ENCODE measurements around the gene TSPAN33.
A peak's percentile ranks its signal among the peaks of the same experiment; 100 is the strongest.

Gene TSPAN33

DNA sequence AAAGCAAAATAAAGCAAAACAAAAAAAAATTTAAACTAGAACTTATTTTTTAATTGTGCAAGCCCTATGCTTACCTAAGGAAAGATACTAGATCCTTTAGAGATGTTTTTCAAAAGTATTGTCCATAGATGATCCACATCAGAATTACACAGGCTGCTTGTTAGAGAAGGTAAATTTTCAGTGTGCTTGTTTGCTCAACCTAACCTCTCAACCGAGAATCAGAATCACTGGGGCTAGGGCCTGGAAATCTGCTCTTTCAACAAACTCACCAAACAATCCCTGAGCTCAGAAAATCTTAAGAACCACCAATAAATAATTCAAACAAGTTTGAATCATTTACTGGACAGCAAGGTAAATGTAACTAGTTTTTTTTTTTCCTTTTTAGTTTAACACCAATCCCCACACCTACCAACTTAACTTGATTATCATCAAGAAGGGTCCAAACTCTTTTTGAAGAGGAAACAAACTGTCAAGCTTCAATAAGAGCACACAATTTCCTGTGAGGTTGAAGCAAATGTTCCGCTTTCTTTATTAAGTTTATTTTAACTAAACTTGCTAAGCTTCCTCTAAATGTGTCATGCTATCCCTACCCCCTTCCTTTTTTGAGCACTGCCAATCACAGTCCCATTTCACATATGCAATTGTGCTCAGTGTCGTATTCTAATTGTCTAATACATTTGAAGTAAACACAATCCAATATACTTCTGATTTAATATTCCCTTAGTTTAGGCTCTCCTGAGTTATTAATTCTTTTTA, 7.4 kb upstream of the TSPAN33 start:
- DNase-seq: no peak

DNA sequence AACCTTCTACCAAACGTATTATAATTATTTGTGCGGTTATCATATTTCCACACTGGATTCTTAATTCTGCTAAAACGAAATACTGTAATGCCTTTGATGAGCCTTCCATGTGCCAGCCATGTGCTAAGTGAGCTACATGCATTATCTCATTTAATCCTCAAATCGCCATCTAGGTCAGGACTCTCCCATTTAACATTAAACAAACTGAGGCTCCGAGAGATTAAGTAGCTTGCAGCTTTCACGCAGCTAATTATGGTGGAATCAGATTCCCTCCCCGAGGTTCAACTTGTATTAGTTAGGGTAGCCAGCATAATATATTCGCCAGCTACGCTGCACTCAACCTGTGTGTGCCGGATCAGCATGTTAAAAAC, 798 bp upstream of the TSPAN33 start:
- DNase-seq: no peak

- no peak for DNase-seq
Observed at GRCh38 chr7:129144834-129145668, 544 bp downstream of the TSPAN33 start.

DNA sequence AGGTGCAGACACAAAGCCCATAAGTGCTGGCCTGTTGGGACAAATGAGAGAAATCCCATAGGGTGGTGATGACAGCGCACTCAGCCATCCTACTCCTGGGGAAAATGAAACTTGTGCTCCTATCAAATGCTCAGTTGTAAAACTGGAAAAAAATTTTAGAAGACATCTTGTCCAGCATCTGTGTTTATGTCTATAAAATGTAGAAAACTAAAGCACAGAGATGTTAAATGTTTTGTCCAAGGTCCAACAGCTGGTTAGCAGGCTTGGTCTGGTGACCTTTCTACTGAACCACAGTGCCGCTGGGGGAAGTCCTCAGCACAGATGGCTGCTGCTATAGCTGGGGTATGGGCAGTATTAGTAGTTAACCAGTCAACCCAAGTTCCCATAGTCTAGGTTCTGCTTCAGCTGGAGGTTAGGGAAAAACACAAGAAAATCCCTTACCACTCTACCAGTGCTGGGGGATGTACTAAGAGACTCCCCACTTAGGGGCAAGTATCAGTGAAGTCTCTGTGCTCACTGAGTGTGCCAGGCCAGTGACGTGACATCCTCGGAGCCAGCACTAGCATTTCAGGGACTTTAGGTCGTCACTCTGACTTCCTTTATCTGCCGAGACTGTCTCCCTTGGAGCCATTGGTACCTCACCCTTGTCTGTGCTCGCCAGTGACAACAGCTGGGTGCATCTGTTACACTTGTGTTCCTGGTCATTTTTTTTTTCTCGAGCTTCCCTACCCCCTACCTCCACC, 1.9 kb downstream of the TSPAN33 start:
- no peak for DNase-seq

DNA sequence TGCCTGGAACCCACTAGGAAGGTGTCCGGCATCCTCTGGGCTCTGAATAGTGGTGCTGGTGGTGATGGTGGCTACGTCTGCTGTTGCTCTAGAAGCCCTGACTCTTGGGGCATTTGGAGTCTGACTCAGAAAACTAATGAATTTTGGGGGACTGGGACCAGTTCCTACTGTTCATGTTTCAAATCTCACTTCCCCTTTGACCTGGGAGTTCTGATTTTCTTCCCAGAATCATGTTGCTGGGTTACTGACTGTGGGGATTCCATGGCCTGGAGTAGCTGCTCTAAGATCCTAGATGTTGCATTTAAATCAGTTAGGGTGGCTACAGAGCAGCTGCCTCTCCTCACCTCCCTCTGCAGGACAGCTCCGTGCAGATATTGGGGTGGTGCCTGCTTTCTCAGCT, 3.2 kb downstream of the TSPAN33 start:
- DNase-seq: no peak

GRCh38 chr7:129149511-129149910, 5.0 kb downstream of the TSPAN33 start:
- no peak for DNase-seq

DNA sequence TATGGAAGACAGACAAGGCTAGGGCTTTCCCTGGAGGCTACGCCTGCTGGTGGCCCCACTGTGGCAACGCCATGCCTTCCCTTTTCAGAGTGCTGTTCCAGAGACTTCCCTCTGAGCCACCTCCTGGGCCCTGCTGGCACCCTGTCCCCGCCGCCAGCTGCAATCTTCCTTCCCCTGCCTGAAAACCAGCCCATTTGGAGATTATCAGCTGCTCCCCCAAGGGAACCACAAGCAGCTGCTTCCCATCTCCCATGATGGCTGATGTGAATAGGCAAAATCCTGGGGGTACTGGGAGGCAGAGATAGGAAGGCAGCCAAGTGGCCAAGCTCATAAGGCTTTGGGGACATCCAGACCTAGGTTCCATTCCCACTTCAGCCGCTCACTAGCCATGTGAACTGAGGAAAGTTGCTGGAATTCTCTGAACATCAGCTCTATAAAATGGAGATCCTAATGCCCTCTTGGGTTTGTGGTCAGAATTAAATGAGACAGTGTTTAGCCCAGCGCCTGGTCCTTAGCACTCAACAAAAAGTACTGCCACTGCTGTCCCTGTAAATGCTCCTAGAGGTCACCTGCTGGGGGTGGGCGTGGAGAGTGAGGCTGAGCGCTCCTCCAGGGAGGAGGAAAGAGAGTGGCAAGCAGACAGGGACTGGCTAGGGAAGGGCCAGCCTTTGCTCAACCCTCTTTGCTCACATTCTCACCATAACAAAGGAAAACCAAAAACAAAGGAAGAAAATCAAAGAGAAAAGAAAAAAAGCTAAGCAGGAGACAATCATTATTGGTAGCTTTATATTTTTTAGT, 5.9 kb downstream of the TSPAN33 start:
- no peak for DNase-seq

DNA sequence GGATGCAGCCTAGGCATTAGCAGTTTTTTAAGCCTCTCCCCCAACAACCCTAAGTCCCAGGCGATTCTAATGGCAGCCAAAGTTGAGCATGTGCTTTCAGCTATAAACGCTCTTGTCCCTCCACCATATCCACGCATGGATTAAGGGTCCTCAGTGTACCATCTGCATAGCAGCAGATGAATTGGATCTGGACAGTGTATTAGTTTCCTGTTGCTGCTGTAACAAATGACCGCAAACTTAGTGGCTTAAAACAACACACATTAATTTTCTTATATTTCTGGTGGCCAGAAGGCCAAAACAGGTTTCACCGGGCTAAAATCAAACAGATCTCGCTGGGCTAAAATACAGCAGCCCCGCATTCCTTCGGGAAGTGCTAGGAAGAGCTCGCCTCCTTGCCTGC, 13.1 kb downstream of the TSPAN33 start:
- no peak for DNase-seq

DNA sequence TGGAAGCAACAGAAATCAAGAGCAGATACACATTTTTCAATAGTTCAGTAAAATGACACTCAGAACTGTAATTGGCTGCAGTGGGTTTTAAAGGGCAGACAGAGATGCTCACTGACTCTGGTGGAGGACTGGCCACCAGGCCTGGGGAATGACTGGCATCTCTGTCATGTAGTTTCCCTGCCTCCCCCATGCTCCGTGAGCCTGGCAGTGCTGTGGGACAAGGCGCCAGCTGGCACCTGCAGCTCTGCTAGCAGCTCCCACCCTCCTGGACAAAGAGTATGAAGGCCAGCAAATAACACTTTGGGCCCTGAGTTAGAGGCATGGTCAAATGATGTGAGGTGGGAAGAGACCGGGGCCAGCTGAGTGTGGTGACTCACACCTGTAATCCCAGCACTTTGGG, 15.0 kb downstream of the TSPAN33 start:
- no peak for DNase-seq

DNA sequence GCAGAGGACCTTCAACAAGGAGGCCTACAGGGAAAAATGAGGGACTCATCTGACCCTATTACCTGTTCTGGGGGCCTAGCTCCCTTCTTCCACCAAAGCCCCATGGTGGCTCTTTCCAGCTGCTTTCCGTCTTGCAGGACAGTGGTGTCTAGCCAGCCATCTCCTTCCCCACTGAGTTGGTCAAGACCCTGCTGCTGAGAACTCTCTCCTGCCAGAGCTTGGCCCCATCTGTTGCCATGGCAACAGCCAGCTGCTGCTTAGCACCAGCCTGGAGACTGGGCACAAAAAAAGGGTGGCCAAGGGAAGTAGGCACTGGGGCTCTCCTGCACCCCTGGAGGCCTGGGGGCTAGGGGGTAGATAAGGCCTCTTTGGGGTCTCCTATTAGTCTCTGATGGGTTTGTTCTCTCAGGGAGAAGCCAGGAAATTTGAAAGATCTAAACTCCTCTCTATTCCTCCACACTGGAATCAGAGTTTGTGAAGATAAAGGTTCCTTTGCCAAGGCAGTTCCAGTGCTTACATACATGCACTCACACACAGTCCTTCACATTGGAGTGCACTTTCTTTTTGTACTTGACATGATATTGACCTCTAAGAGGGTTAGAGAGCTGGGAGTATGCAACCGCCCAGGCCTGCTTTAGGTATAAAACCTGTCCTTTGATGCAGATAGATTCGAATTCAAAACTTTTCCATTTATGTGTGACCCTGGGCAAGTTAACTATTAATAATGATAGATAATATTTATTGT, 15.8 kb downstream of the TSPAN33 start:
- no peak for DNase-seq

DNA sequence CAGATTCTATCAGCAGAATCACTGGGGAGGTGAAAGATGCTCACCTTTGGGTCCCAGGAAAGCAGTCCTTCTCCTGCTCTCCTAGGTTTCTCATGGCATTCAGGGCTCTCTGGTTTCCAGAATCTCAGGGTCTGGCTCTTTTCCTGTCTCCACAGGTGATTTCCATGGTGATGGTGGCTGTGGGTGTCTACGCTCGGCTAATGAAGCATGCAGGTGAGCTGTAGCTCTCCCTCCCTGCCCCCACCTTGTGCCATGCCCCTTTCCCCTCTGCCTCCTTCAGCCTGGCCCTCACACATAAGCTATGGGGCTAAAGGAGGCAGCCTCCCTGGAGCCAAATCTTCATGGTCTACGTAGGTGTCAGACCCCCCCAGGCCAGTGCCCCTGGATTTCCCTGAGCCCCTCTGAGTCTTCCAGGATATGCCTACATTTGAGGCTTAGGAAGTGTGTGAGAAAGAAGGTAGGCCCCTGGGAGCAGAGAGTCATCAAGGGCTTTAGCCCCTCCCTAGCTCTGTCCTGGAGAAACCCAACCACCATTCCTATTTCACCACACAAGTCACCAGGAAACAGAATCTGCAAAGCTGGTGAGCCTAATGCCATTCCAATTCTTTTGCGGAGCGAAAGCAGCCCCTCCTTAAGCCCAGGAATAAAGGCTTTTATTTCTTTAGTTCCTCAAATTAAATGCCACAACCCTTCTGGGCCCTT, 17.2 kb downstream of the TSPAN33 start:
- no peak for DNase-seq

GRCh38 chr7:129162732-129163131, 18.2 kb downstream of the TSPAN33 start:
- no peak for DNase-seq

- peak; percentile 66 for DNase-seq
Observed at GRCh38 chr7:129163875-129164544, 19.5 kb downstream of the TSPAN33 start.

GRCh38 chr7:129166745-129167144, 22.2 kb downstream of the TSPAN33 start:
- no peak for DNase-seq

DNA sequence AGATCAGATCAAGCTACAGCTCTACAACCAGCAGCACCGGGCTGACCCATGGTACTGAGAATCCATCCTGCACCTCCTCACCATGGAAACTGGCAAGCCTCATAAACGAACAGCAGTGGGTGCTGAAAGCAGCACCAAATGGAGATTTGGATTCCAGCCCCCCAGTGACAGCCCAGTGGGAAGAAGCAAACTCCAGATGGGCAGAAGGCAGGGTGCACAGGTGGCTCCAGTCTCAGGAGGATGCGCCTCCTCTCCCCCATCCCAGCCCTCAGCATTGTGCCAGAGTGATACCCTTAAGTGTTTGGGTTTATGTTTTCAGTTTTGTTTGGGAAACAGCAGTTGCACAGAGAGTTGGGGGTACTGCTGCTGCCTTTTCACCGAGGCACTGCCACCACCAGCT, 23.3 kb downstream of the TSPAN33 start:
- no peak for DNase-seq

- no peak for DNase-seq
Observed at GRCh38 chr7:129168231-129169021, 23.9 kb downstream of the TSPAN33 start.

DNA sequence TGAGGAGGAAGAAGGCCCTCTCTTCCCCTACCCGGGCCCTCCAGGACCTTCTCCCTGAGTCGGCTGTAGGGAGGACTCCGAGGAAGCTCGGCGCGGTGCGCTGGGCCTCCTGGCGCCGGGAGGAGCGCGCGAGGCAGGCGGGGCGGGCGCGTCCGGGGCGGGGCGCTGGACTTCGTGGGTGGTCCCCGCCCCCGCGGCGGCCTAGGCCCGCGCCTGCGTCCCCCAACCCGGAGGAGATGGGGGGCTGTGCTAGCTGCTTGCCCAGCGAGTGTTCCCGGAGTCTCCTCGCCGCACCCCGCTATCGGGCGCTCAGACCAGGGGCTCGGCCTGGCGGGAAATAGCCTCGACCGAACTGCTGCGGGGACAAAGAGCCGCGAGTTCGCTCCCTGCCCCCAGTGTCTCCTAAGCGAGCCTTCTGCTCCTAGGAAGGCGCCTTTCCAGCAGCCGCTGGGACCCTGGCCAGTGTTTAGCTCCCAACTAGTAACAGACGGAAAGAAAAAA, 24.7 kb downstream of the TSPAN33 start:
- no peak for DNase-seq

DNA sequence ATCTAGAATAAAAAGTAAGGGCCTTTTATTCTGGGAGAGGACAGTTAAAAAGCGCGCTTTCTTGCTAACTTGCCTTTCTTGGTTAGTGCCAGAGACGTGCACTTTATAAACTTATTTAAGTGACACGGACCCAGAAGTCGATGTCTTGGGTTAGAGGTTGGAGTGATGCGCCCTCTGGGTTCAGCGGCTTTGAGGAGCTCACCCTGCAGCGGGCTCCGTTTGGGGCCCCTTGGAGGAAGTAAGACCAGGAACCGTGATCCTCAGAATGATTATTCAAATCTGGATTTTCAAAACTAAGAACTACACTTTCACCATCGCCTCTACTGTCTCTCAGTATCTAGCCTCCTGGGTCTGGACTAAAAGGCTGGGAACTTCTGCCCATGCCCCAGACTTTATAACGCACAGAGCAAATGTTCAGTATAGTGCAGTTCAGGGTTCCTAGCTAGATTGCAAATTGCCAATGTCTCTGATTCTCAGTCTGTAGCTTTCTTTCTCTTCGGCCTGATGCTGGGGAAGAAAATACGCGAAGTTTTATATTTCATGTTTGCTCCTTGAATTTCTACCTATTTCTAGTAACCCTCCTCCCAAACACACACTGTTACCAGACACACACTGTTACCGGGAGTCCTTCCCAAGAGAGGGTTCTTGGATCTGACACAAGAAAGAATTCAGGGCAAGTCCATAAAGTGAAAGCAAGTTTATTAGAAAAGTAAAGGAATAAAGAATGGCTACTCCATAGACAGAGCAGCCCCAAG, 25.4 kb downstream of the TSPAN33 start:
- no peak for DNase-seq

GRCh38 chr7:129170441-129171021, 26.0 kb downstream of the TSPAN33 start:
- no peak for DNase-seq

Data from NCI-H510A treated with DMSO at 0.1 percent for 48 hours (cell line).